HG03159 (cell line): ENCODE measurements around the gene POLDIP3.

Experiments
- ATAC-seq: cut with Tn5 transposase; IDR thresholded peaks from one replicate; pipeline ENCODE4 v1.9.1; 2021; ENCODE audit warnings: mild to moderate bottlenecking, moderate library complexity; ENCODE audit not compliant: unreplicated experiment

Gene POLDIP3

DNA sequence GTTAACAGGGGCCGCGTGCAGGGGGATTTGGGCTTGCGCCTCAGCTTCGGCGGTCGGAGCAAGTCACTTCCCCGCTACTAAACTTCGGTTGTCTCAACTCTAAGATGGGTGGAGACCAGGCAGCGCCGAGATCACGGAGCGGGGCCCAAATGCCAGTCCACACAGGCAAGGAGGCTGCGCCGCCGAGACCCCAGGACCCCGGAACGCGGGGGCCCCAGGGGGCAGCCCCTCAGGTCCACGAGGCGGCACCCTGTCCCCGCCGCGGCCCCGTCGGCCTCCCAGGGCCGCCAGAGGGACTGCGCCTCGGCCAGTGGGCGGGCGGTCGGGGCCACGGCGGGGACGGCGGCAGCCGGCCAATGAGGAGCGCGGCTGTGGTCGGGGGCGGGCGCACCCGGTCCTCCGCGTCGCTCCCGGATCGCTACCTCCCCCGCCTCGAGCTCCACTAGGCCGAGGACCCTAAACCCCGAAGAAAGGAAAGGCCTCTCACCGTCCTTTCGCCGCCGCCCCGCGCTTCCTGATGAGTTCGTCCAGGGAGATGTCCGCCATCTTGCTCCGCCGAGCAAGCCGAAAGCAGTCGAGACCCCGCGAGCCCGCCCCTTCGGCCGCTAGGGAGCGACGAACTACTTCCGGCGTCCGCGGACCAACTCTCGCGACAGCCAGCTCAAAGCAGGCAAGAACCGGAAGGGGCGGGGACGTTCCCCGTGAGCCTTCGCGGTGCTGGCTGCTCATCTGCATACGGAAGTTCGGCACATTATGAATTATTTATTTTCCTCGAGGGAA lies at the start of gene POLDIP3:
TSS of gene POLDIP3 (minus strand) at position 572 of the 780 bp plus-strand sequence. CDS start at position 546, 26 bp downstream.
- ATAC-seq, result peak; percentile 63

GRCh38 chr22:42661985-42662831 lies 47.5 kb upstream of the POLDIP3 start:
- no peak for ATAC-seq

GRCh38 chr22:42656578-42656977 lies 41.9 kb upstream of the POLDIP3 start:
- ATAC-seq, result no peak

DNA sequence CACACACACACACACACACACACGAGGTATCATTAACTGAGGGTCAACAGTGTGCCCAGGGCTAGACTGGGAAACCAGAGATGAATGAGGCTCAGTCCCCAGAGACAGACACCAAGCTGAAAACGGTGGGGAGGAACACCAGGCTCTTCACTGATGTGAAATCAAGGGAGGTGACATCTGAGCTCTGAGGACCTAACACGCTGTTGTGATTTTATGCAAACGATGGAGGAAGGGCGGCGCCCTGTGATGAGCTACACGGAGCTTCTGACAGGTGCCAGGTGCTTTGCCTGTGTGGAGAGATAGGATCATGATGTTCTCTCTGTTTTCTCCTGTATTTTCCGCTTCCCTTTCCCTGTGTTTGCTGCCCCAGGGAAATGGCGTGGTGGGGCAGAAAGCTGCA lies 41.0 kb upstream of the POLDIP3 start:
- no peak for ATAC-seq

GRCh38 chr22:42654436-42655073 lies 39.9 kb upstream of the POLDIP3 start:
- no peak for ATAC-seq

GRCh38 chr22:42653999-42654398 lies 39.3 kb upstream of the POLDIP3 start:
- ATAC-seq, result no peak

- no peak for ATAC-seq
Measured at GRCh38 chr22:42651134-42651533, 36.5 kb upstream of the POLDIP3 start.

GRCh38 chr22:42649246-42650099 lies 34.8 kb upstream of the POLDIP3 start, which contains the start of gene CYB5R3:
Gene CYB5R3 (minus strand): TSS chr22:42649392. CDS start chr22:42649315, 77 bp downstream.
- peak; percentile 64 for ATAC-seq

DNA sequence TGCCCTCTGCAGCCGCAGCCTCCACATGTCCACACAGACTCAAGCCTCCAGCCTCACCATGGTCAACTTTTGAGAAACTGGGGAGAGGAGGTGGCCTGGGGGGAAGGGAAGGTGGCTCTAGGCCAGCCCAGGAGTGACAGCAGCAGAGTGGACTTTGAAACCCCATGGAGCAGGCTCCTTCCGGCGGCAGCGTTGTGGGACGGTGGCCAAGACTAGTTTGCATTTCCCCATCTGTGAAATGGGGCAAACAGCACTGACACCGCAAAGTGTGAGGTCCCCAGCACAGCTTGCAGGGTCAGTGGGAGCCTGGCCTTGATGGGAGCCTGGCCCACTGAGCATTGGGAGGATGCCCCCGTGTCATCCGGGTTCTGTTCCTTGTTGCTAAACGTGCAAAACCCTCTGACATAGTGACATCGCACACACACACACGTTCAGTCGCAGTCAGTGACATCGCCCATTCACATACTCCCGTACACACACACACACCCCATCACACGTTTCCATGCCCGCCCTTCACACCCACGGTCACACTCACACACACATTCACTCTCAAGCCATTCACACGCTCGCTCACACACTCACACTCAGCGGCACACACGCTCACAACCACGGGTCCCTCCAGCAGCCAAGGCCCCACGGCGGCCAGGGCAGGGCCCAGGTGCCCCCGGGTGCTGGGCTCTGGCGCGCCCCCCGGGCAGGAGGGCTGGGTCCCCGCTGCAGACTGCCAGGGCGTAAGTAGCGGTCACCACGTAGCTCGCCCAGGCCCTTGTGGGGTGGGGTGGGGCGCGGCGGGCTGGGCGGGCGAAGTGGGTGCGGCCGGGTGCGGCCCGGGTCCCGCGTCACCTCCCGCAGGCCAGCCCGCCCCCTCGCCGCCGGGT lies 33.9 kb upstream of the POLDIP3 start:
- ATAC-seq, result peak; percentile 44

GRCh38 chr22:42648017-42648367 lies 33.3 kb upstream of the POLDIP3 start:
- ATAC-seq, result no peak

- ATAC-seq, result no peak
Measured at GRCh38 chr22:42646569-42647525, 32.2 kb upstream of the POLDIP3 start.

DNA sequence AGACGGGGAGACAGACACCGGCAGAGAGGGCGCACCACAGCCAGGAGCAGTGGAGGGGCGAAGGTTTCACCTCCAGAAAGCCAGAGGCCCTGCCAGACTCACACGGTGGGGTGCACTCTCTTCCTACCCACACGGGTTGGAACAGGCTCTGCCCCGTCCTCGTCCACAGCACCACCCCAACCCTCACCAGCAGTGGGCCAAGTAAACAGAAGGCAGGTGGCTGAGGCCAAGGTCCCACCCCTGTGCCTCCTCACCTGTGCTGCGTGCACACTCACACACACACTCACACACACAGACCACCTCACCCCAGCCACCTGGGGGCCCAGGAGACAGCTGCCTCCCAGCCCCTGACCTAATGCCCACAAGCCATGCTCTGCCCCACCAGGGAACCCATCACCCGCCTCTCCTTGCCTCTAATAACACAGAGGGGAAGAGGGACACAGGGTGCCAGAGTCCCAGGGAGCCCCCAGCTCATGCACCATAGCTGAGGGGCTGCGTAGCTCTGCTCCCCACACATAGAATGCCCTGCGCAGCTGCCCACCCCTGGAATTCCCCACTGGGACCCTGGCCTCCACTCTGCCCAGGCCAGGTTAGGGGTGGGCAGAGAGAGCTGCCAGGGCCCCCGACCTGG lies 31.4 kb upstream of the POLDIP3 start:
- ATAC-seq, result no peak

DNA sequence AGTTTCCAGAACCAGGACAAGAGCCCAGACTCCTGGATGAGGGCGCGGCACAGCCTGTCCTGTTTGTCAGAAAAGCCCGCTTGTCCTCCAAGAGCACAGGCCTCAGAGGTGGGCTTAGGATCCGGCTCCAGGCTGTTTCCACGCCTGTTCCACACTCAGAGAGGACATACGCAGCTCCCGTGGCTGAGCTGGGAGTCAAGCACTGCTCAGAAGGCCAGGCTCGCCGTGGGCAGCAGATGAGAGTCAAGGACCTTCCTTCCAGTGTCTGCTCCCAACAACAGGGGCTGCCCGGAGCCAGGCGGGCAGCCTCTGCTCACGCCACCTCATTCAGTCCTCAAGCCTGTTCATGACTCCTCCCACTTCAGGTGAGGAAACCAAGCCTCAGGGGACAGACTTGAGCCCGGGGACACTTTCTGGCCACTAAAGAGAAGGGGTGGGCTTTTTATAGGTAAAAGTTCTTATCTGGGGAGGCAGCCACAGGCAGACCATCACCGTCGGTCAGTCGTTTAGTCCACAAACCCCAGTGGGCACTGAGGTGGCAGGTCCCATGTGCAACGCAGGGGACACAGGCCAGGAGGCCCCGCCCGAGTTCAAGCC lies 30.8 kb upstream of the POLDIP3 start:
- ATAC-seq, result no peak

GRCh38 chr22:42644422-42645340 lies 30.0 kb upstream of the POLDIP3 start:
- ATAC-seq, result no peak

DNA sequence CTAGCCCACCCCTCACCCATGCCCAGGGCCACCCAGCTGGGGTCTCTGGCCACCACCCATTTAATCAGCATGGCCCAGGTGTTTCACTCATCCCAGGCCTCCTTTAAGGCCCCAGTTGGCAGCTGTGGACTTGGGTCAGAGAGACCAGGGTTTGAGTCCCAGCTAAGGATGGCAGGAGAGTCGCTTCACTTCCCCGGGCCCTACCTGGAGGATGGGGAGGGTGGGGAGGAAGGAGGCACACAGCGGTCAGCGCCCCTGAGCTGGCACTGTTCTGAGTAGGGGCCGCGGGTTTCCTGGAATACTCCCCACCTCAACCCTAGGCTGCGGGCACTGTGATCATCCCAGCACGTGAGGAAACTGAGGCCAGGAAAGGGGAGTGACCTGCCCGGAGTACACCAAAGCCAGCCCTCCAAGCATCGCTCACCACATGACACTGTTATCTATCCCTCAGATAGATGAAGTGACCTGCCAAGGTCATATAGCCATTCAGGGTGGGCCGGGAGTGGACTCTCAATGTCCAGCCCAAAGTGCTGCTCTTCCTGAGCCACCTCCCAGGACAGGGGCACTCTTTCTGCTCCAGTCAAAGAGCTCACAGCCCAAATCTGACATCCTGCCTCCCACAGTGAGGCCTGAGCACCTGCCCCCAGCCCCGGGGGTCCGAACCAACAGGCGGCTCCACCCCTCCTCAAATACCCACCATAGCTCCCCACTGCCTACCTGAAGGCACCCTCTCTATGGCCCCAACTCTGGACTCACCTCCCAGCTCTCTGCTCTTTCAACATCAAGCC lies 29.1 kb upstream of the POLDIP3 start:
- ATAC-seq, result no peak
